ENCODE results near the gene MUC15. TPM values are rescaled to one million over a fixed set of nuclear protein-coding genes. Genes with fewer than 3 reads are reported as not detected.

MUC15 gene
- total RNA-seq, 4 donors from 2014 or later, result 36.1 to 64.8 (median 55.0) TPM

DNA sequence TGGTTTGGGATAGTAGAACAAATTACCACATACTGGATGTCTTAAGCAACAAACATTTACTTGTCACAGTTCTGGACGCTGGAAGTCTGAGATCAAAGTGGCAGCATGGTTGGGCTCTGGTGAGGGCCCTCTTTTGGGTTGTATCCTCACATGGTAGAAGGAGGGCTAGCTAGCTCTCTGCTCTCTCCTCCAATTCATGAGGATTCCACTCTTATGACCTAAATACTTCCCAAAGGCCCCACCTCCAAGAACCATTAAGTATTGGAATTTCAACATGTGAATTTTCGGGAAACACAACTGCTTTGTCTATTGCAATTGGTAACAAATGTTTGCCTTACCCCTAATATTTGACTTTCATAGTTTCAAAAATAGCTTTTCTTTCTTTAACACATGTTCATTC, 52.6 kb downstream of the MUC15 start:
- Histone ChIP-seq H3K27me3 (no peaks in the 10 kb centered on the region), H3K4me3 (no peak overlapping the region), H3K4me1 (no peaks in the 10 kb centered on the region), H3K36me3 (no peaks in the 10 kb centered on the region), H3K9me3 (no peaks in the 10 kb centered on the region), H3K27ac (no peak overlapping the region)
- TF ChIP-seq POLR2A (IDR thresholded peaks at IDR 0.05) (no peak), POLR2AphosphoS5 (IDR thresholded peaks at IDR 0.05) (no peak), EP300 (IDR thresholded peaks at IDR 0.05) (no peak)
- TF ChIP-seq, protein P1, sequence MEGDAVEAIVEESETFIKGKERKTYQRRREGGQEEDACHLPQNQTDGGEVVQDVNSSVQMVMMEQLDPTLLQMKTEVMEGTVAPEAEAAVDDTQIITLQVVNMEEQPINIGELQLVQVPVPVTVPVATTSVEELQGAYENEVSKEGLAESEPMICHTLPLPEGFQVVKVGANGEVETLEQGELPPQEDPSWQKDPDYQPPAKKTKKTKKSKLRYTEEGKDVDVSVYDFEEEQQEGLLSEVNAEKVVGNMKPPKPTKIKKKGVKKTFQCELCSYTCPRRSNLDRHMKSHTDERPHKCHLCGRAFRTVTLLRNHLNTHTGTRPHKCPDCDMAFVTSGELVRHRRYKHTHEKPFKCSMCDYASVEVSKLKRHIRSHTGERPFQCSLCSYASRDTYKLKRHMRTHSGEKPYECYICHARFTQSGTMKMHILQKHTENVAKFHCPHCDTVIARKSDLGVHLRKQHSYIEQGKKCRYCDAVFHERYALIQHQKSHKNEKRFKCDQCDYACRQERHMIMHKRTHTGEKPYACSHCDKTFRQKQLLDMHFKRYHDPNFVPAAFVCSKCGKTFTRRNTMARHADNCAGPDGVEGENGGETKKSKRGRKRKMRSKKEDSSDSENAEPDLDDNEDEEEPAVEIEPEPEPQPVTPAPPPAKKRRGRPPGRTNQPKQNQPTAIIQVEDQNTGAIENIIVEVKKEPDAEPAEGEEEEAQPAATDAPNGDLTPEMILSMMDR (IDR thresholded peaks at IDR 0.05), result no peak
- DNase-seq (ENCODE audit: low spot score in 2 of 2), result no peak
- 76% methylated on average over 2 of the region's 2 CpGs for WGBS

DNA sequence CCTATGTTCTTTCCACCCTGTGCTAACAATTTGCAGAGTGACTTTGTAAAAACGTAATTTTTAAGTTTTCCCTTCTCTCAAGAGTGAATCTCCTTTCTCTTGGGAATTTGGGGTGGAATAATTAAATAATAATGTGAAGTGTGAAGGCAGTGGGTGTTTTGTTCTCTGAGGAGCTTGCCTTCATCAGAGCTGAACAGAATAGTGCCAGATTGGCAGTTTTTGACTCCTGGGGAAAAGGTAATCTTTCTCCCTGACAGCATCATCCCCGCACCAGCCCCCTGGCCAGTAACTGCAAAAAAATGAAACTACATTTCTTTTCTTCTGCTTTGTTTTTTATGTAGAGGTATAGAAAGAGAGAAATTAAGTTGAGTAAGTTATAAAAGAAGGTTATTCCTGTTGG, 59.9 kb downstream of the MUC15 start:
- Histone ChIP-seq H3K27ac (no peak overlapping the region), H3K4me1 (no peaks in the 10 kb centered on the region), H3K36me3 (no peaks in the 10 kb centered on the region), H3K27me3 (no peaks in the 10 kb centered on the region), H3K9me3 (no peaks in the 10 kb centered on the region), H3K4me3 (no peak overlapping the region)
- 61% methylated on average over 2 of the region's 2 CpGs for WGBS
- TF ChIP-seq, protein P1 (IDR thresholded peaks at IDR 0.05), result no peak
- TF ChIP-seq EP300 (IDR thresholded peaks at IDR 0.05) (no peak), POLR2AphosphoS5 (IDR thresholded peaks at IDR 0.05) (no peak), POLR2A (IDR thresholded peaks at IDR 0.05) (no peak)
- no peak for DNase-seq (ENCODE audit: low spot score in 2 of 2)

DNA sequence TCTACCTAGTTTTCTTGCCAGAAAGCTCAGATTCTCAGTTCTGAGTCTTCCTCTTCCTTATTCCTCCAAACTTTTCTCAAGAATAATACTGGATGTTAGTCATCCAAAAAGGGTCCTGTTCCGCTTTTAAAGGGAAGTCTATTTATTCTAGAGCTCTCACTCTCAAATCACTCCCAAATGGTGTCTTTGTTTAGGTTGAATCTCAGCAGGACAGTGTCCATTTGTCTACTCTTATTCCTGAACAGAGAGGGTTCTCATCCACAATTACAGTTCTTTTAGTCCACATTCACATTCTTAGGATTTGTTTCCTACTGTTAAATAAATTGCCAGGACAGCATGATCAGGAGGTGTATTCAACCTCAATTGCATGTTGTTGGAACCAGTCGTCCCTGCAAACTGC, 61.3 kb downstream of the MUC15 start:
- Histone ChIP-seq H3K4me3 (no peak overlapping the region), H3K4me1 (no peaks in the 10 kb centered on the region), H3K27me3 (no peaks in the 10 kb centered on the region), H3K36me3 (no peaks in the 10 kb centered on the region), H3K27ac (no peak overlapping the region), H3K9me3 (no peaks in the 10 kb centered on the region)
- 79% methylated on average over 2 of the region's 2 CpGs for WGBS
- DNase-seq (ENCODE audit: low spot score in 2 of 2), result no peak
- TF ChIP-seq, protein P1 (IDR thresholded peaks at IDR 0.05), result no peak
- TF ChIP-seq POLR2A (IDR thresholded peaks at IDR 0.05) (no peak), EP300 (IDR thresholded peaks at IDR 0.05) (no peak), POLR2AphosphoS5 (IDR thresholded peaks at IDR 0.05) (no peak)

DNA sequence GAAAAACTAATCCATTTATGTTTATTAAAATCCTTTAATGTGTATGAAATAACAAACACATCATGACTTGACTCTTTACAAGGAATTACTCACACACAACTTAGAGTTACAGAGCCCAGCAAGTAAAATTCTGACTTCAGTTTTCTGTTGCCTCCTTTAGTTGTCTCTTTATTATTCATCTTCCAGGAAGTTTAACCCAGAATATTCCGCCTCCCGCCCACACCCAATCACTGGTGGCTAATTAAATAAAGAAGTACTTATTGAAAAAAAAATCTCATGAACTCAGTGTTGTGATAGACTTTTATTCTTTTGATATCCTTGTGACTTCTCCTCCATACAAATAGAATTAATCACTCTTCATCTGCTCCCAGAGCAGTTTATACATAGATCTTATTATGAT, 61.9 kb downstream of the MUC15 start:
- no peak for DNase-seq (ENCODE audit: low spot score in 2 of 2)
- TF ChIP-seq EP300 (IDR thresholded peaks at IDR 0.05), result no peak
- TF ChIP-seq POLR2AphosphoS5 (IDR thresholded peaks at IDR 0.05), result no peak
- no peak for TF ChIP-seq POLR2A (IDR thresholded peaks at IDR 0.05)
- TF ChIP-seq, protein P1 (IDR thresholded peaks at IDR 0.05), result no peak
- 93% methylated on average over 2 of the region's 2 CpGs for WGBS
- no peaks in the 10 kb centered on the region for H3K4me1 ChIP-seq
- H3K36me3 ChIP-seq, result no peaks in the 10 kb centered on the region
- no peak overlapping the region for H3K4me3 ChIP-seq
- H3K27ac ChIP-seq, result no peak overlapping the region
- H3K9me3 ChIP-seq, result no peaks in the 10 kb centered on the region
- H3K27me3 ChIP-seq, result no peaks in the 10 kb centered on the region

Other genes starting within 250 kb of the MUC15 start
- under 1 TPM in 3 of 4 donors, not detected in 1; 0.08 to 0.29 (median 0.16) TPM for gene ANO3, start 240.1 kb downstream of the MUC15 start, total RNA-seq
- gene SLC5A12, start 149.8 kb upstream of the MUC15 start, total RNA-seq, result not detected